ENCODE measurements around the gene LRP1B. TPM values are rescaled to one million over a fixed set of nuclear protein-coding genes. Genes with fewer than 3 reads are reported as not detected.

LRP1B gene
- total and polyA plus RNA-seq, 2 of the 8 experiments (the other 6 are each of a cell fraction or from before 2014, with no cell fraction given) = 0.03 TPM; not detected in 1

DNA sequence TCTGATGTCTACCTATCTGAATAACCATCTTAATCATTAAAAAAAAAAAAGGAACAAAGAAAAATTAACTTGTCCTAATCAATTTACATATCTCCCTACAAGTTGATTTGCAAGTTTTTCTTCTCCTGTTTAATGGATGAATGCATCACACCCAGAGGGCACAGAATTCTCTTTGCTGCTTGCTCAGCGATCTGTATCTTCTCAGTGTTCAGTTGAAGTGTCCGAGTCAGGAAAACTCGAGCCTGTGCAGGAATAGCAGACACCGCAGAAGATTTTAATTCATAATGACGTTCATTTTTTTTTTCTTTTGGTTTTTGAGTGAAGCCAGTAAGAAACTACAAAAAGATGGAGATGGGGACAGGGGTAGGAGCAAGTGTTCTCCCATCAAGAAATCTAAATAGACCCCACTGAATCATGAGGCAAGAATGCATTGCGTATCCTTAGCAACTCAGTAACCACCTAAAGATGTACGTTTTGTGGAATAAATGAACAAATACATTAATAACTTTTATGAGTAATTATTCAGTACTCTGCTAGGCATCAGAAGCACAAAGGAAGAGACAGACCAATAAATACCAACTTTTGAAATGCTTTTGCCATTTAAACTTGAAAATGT lies 675.5 kb downstream of the LRP1B start:
- no peak for FAIRE-seq
- H2AK5ac ChIP-seq (ENCODE audit: low read depth, low read length) = no peak overlapping the region
- H4K91ac ChIP-seq (replicated peaks; ENCODE audit: insufficient read length, low read length) = no peak overlapping the region
- ChIA-PET POLR2A (ENCODE audit: partially characterized antibody) (no interaction called here), CTCF (ENCODE audit: partially characterized antibody) (no interaction called here)
- no peak overlapping the region for H3K18ac ChIP-seq (ENCODE audit: extremely low read depth, low read length)
- no peak overlapping the region for H3K4ac ChIP-seq (replicated peaks; ENCODE audit: insufficient read length, low read depth, low read length)
- H3K23me2 ChIP-seq (ENCODE audit: low read depth, low read length) = no peaks in the 10 kb centered on the region
- H4K5ac ChIP-seq (ENCODE audit: insufficient read length, low read depth, low read length) = no peak overlapping the region
- no peak overlapping the region for H2BK20ac ChIP-seq (ENCODE audit: low read length)
- no peaks in the 10 kb centered on the region for H3K9me3 ChIP-seq (ENCODE audit: insufficient read depth in 2 of 2, low read depth in 1 of 2, low read length in 1 of 2)
- no peaks in the 10 kb centered on the region for H4K20me1 ChIP-seq (replicated peaks in 1 of 2; ENCODE audit: control insufficient read depth in 1 of 2, insufficient read depth in 2 of 2, low read length in 2 of 2)
- no peaks in the 10 kb centered on the region for H3K4me1 ChIP-seq (replicated peaks in 1 of 4; ENCODE audit: control insufficient read depth in 3 of 4, insufficient read depth in 4 of 4, low read length in 3 of 4)
- no peak overlapping the region for H2BK120ac ChIP-seq (replicated peaks; ENCODE audit: low read depth, low read length)
- H3K79me1 ChIP-seq (ENCODE audit: low read depth, low read length) = no peaks in the 10 kb centered on the region
- H3K36me3 ChIP-seq (ENCODE audit: control insufficient read depth in 2 of 4, insufficient read depth in 4 of 4, low read length in 3 of 4) = no peaks in the 10 kb centered on the region
- H3K56ac ChIP-seq (replicated peaks; ENCODE audit: insufficient read length, low read depth, low read length) = no peak overlapping the region
- no peak overlapping the region for H2BK15ac ChIP-seq (ENCODE audit: low read length)
- no peak overlapping the region for H3K14ac ChIP-seq (ENCODE audit: insufficient read length)
- WGBS, 2 experiments (ENCODE audit: extremely low coverage in 1 of 2, insufficient coverage in 1 of 2, insufficient read length in 1 of 2, insufficient replicate concordance in 2 of 2, low coverage in 1 of 2, low lambda C conversion rate in 2 of 2, missing lambda C conversion rate in 1 of 2) = 93% methylated on average over 7 of the region's 7 CpGs; no CpG with 5 or more reads in 1 of the 2 experiments
- H3K9ac ChIP-seq (replicated peaks in 1 of 4; ENCODE audit: extremely low read depth in 1 of 4, low read depth in 3 of 4, low read length in 3 of 4) = no peak overlapping the region
- no peak overlapping the region for H3K4me3 ChIP-seq (ENCODE audit: extremely low read depth in 1 of 4, insufficient read depth in 2 of 4, low read depth in 3 of 4, low read length in 4 of 4)
- no peak overlapping the region for H3K4me2 ChIP-seq (ENCODE audit: insufficient read depth in 1 of 2, low read depth in 2 of 2, low read length in 2 of 2)
- DNase-seq (ENCODE audit: low read depth in 1 of 2, low spot score in 2 of 2) = no peak
- no peaks in the 10 kb centered on the region for H3K27me3 ChIP-seq (replicated peaks in 1 of 4; ENCODE audit: control insufficient read depth in 3 of 4, extremely low read depth in 1 of 4, insufficient read depth in 3 of 4, low read length in 3 of 4)
- no peak overlapping the region for H4K8ac ChIP-seq (ENCODE audit: extremely low read depth, insufficient read depth, low read length)
- H3K27ac ChIP-seq (ENCODE audit: low read depth, low read length) = no peak overlapping the region
- H3K79me2 ChIP-seq (ENCODE audit: control insufficient read depth in 1 of 2, insufficient read depth in 2 of 2, low read length in 2 of 2) = no peaks in the 10 kb centered on the region
- H2BK5ac ChIP-seq (ENCODE audit: low read depth, low read length) = no peak overlapping the region
- no peak overlapping the region for H3K23ac ChIP-seq (ENCODE audit: insufficient read length)
- no peak overlapping the region for H2AFZ ChIP-seq (ENCODE audit: low read length)
- H2BK12ac ChIP-seq (ENCODE audit: low read depth, low read length) = no peak overlapping the region

Data from H1 (cell line).